Mucosa of descending colon (tissue), 3 donors: ENCODE measurements around the gene ZNF700. TPM values are rescaled to one million over a fixed set of nuclear protein-coding genes. Genes with fewer than 3 reads are reported as not detected.
A peak's percentile ranks its signal among the peaks of the same experiment; 100 is the strongest.
"Not testable (repeated sequence)": the region's sequence is repeated elsewhere in the genome, so short reads cannot be mapped to it uniquely, and the experiment has no call there.

Experiments used
- ATAC-seq: fragments of 200-7000 bp; cut with Tn5 transposase; one replicate; pipeline ENCODE4 v1.9.1; 2020; ENCODE audit warnings: mild to moderate bottlenecking, moderate library complexity
- DNase-seq, 3 donors: peaks; one replicate each; pipeline ENCODE4 v3.0.0-alpha.2; 2020
- H3K36me3 ChIP-seq: fragments of 200-600 bp; one replicate; pipeline ENCODE4 v1.8.0; 2021; ENCODE audit warnings: low read depth, mild to moderate bottlenecking
- H3K4me1 ChIP-seq: fragments of 200-600 bp; one replicate; pipeline ENCODE4 v1.8.0; 2021; ENCODE audit warnings: low read depth, mild to moderate bottlenecking
- H3K4me3 ChIP-seq: fragments of 200-600 bp; one replicate; pipeline ENCODE4 v1.8.0; 2021; ENCODE audit warnings: mild to moderate bottlenecking
- H3K9me3 ChIP-seq: fragments of 200-600 bp; one replicate; pipeline ENCODE4 v1.8.0; 2021; ENCODE audit warnings: mild to moderate bottlenecking
- intact Hi-C, 2 donors: fragments of 100-400 bp; cut with DNase I in 1 of 2; cut with micrococcal nuclease in 1 of 2; formaldehyde crosslinking; loops; one replicate each; pipeline versions ENCODE4 v1.11.0 to v1.11.1; 2022; cut with DNase I, micrococcal nuclease
- total RNA-seq, 3 donors: library from RNA; stranded (reverse); fragmentation: NEBNext Ultra II Directional in 2 of 3; extraction: Animal tissue kit (Norgen Biotek cat#: 25700) in 2 of 3; gene quantifications; one replicate each; pipeline versions ENCODE4 v1.2.1 to v1.2.4, GENCODE V29; 2021 to 2023
- TF ChIP-seq, protein P1 (sequence below): fragments of 200-600 bp; IDR thresholded peaks from one replicate; pipeline ENCODE4 v1.8.0; 2022; ENCODE audit warnings: antibody characterized with exemption, mild to moderate bottlenecking
- donor health status: DM: no; HTN: no; CAD: no; lungs with moderate emphysema.
- donor health status: DM: no; HTN: no; CAD: no.
- donor health status: DM: no; HTN: yes; CAD: no.

The ZNF700 gene
- total RNA-seq, 3 donors from 2014 or later = 16.3 to 25.2 (median 17.1) TPM

DNA sequence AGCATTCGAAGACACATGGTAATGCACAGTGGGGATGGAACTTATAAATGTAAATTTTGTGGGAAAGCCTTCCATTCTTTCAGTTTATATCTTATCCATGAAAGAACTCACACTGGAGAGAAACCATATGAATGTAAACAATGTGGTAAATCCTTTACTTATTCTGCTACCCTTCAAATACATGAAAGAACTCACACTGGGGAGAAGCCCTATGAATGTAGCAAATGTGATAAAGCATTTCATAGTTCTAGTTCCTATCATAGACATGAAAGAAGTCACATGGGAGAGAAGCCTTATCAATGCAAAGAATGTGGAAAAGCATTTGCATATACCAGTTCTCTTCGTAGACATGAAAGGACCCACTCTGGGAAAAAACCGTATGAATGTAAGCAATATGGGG lies 23.7 kb downstream of the ZNF700 start:
- TF ChIP-seq, protein P1, sequence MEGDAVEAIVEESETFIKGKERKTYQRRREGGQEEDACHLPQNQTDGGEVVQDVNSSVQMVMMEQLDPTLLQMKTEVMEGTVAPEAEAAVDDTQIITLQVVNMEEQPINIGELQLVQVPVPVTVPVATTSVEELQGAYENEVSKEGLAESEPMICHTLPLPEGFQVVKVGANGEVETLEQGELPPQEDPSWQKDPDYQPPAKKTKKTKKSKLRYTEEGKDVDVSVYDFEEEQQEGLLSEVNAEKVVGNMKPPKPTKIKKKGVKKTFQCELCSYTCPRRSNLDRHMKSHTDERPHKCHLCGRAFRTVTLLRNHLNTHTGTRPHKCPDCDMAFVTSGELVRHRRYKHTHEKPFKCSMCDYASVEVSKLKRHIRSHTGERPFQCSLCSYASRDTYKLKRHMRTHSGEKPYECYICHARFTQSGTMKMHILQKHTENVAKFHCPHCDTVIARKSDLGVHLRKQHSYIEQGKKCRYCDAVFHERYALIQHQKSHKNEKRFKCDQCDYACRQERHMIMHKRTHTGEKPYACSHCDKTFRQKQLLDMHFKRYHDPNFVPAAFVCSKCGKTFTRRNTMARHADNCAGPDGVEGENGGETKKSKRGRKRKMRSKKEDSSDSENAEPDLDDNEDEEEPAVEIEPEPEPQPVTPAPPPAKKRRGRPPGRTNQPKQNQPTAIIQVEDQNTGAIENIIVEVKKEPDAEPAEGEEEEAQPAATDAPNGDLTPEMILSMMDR = no peak
- Histone ChIP-seq H3K4me3 (no peak overlapping the region), H3K36me3 (peaks cover 30% of the 10 kb centered on the region), H3K4me1 (no peaks in the 10 kb centered on the region), H3K9me3 (peaks cover 100% of the 10 kb centered on the region)
- intact Hi-C loops = no loop called here
- ATAC-seq (no peak), DNase-seq (no peak)

DNA sequence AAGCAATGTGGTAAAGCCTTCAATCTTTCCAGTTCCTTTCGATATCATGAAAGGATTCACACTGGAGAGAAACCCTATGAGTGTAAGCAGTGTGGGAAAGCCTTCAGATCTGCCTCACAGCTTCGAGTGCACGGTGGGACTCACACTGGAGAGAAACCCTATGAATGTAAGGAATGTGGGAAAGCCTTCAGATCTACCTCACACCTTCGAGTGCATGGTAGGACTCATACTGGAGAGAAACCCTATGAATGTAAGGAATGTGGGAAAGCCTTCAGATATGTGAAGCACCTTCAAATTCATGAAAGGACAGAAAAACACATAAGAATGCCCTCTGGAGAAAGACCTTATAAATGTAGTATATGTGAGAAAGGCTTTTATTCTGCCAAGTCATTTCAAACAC lies 24.3 kb downstream of the ZNF700 start:
- TF ChIP-seq, protein P1 = no peak
- ATAC-seq (no peak), DNase-seq (no peak)
- intact Hi-C loops = no loop called here
- H3K9me3 ChIP-seq = peaks cover 99% of the 10 kb centered on the region
- peaks cover 30% of the 10 kb centered on the region for H3K36me3 ChIP-seq
- no peaks in the 10 kb centered on the region for H3K4me1 ChIP-seq
- no peak overlapping the region for H3K4me3 ChIP-seq

DNA sequence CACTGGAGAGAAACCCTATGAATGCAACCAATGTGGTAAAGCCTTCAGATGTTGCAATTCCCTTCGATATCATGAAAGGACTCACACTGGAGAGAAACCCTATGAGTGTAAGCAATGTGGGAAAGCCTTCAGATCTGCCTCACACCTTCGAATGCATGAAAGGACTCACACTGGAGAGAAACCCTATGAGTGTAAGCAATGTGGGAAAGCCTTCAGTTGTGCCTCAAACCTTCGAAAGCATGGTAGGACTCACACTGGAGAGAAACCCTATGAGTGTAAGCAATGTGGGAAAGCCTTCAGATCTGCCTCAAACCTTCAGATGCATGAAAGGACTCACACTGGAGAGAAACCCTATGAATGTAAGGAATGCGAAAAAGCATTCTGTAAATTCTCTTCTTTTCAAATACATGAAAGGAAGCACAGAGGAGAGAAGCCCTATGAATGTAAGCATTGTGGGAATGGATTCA lies 24.7 kb downstream of the ZNF700 start:
- ATAC-seq, intact Hi-C loops, H3K4me1 ChIP-seq, H3K4me3 ChIP-seq, DNase-seq: not testable (repeated sequence)
- Histone ChIP-seq H3K9me3 (peaks cover 99% of the 10 kb centered on the region), H3K36me3 (peaks cover 30% of the 10 kb centered on the region)

DNA sequence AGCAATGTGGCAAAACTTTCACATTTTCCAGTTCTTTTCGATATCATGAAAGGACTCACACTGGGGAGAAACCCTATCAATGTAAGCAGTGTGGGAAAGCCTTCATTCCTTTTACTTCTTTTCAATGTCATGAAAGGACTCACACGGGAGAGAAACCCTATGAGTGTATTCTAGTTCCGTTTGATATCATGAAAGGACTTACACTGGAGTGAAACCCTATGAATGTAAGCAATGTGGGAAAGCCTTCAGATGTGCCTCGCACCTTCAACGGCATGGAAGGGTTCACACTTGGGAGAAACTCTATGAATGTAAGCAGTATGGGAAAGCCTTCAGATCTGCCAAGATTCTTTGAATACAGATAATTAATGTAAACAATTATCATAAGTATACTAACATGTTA lies 25.4 kb downstream of the ZNF700 start:
- peaks cover 99% of the 10 kb centered on the region for H3K9me3 ChIP-seq
- no peak for DNase-seq
- ATAC-seq = no peak
- no peak overlapping the region for H3K4me3 ChIP-seq
- no peaks in the 10 kb centered on the region for H3K4me1 ChIP-seq
- peaks cover 30% of the 10 kb centered on the region for H3K36me3 ChIP-seq
- intact Hi-C loops = no loop called here
- TF ChIP-seq, protein P1 = no peak

DNA sequence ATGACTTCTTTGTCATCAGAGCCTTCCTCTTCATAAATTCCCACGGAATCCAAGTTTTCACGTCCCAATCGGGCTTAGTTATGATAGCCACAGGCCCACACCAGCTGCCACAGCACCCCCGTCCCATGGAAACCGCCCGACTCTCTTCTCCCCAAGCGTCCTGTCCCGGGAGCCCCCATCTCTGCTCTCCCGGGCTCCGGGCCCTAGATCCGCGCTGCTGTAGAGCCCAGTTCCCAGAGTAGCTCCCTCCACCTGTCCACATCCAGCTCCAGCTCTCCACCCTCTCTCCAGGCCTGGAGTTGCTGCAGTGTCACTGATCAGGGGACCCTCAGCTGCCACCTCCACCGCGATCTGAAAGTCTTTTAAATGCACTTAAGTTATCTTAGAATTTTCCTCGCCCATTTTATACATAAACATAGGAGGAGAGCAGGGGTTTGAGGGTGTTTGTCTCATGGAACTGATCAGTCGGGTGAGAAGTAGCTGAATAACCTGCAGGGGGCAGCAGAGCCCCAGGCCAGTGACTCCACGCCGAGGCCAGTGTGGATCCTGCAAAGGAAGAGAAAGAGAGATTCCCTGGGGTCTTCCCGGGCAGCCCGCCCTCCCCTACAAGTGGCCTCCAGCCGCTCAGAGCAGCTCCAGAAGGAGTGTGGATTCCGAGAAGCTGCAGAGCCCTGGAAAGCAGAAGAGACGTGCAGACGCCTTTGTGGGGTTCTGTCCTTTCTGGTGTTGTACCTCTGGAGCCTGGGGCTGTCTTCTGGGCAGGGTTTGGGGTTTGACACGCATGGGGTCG lies 38.9 kb downstream of the ZNF700 start:
- ATAC-seq (peak; percentile 67), DNase-seq (peak; percentile 79 to 82 (median 79))
- Histone ChIP-seq H3K36me3 (no peaks in the 10 kb centered on the region), H3K4me3 (no peak overlapping the region), H3K9me3 (no peaks in the 10 kb centered on the region), H3K4me1 (peaks cover 9% of the 10 kb centered on the region)
- intact Hi-C loops = no loop called here
- TF ChIP-seq, protein P1 = peak; percentile 69

DNA sequence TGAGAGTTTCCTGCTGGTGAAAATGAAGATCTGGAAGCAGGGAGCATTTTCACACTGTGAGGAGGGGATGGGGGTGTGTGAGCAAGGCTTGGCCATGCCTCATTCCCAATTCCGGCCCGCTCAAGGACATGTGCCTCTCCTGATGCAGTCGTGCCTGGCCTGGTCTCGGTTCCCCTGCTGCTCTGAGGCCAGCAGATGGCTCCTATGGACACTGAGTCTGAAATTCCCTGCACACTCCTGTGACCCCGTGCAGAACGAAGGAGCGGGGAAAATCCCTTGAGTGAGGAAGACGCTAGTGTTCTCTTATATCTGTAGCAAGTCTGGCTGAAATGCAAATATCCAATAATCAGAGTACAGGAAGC lies 39.6 kb downstream of the ZNF700 start:
- Histone ChIP-seq H3K4me3 (peak overlapping the region; percentile 54), H3K4me1 (peaks cover 9% of the 10 kb centered on the region), H3K9me3 (no peaks in the 10 kb centered on the region), H3K36me3 (no peaks in the 10 kb centered on the region)
- intact Hi-C loops = no loop called here
- TF ChIP-seq, protein P1 = no peak
- ATAC-seq = peak; percentile 55
- DNase-seq = peak in 1 of 3 donors; percentile 62
